Activated T-helper 1 cell treated with anti-CD3 and anti-CD28 coated beads, Interleukin-12 subunit alpha, Interleukin-12 subunit beta, Interleukin-2, Interleukin-4 antibody, amounts not matched to agents 30 ng/mL and 10 ng/mL and 1 ng/mL, durations not matched to agents 14 hours and 24 hours and 36 hours (primary cell): ENCODE measurements around the gene PPP2R5B. TPM values are rescaled to one million over a fixed set of nuclear protein-coding genes. Genes with fewer than 3 reads are reported as not detected.

Source experiments
- DNase-seq: peaks from one replicate; pipeline ENCODE4 v3.0.0; 2021; ENCODE audit warnings: low spot score
- H3K27ac Mint-ChIP-seq: one replicate; pipeline ENCODE4 v1.8.0; 2021; ENCODE audit warnings: mild to moderate bottlenecking, mixed read lengths
- H3K27me3 Mint-ChIP-seq: one replicate; pipeline ENCODE4 v1.8.0; 2022; ENCODE audit warnings: mild to moderate bottlenecking, moderate library complexity, mixed read lengths; ENCODE audit not compliant: insufficient read depth
- H3K36me3 Mint-ChIP-seq: one replicate; pipeline ENCODE4 v1.8.0; 2021; ENCODE audit warnings: low read depth, mixed read lengths
- H3K4me1 Mint-ChIP-seq: one replicate; pipeline ENCODE4 v1.8.0; 2021; ENCODE audit warnings: low read depth, mixed read lengths
- H3K4me3 Mint-ChIP-seq: one replicate; pipeline ENCODE4 v1.8.0; 2021; ENCODE audit warnings: mild to moderate bottlenecking, moderate library complexity, mixed read lengths
- H3K9me3 Mint-ChIP-seq: one replicate; pipeline ENCODE4 v1.8.0; 2021; ENCODE audit warnings: mixed read lengths
- intact Hi-C: fragments of 100-400 bp; cut with micrococcal nuclease; formaldehyde crosslinking; loops from one replicate; pipeline ENCODE4 v1.15.1; 2024
- total RNA-seq: library from RNA; stranded (reverse); gene quantifications from 2 replicates; pipeline ENCODE4 v1.2.3, GENCODE V29; 2022

Gene PPP2R5B
- total RNA-seq: 7.3 and 14.0 TPM in 2 replicates

GRCh38 chr11:64923944-64924909, at the start of gene PPP2R5B:
Gene PPP2R5B, plus strand, starts transcription at chr11:64924689. Its CDS starts 1,046 bp downstream, at chr11:64925735.
- intact Hi-C loops: loop anchor here (1.0 to 2.0 kb wide), 8 partner anchors 8 to 691 kb away; partner anchors contain the start of genes CDCA5, MAP4K2, PCNX3 and SF1
- peaks cover 20% of the 10 kb centered on the region for H3K4me1 Mint-ChIP-seq
- H3K27ac Mint-ChIP-seq: peak within 1 kb of the TSS; percentile 97

DNA sequence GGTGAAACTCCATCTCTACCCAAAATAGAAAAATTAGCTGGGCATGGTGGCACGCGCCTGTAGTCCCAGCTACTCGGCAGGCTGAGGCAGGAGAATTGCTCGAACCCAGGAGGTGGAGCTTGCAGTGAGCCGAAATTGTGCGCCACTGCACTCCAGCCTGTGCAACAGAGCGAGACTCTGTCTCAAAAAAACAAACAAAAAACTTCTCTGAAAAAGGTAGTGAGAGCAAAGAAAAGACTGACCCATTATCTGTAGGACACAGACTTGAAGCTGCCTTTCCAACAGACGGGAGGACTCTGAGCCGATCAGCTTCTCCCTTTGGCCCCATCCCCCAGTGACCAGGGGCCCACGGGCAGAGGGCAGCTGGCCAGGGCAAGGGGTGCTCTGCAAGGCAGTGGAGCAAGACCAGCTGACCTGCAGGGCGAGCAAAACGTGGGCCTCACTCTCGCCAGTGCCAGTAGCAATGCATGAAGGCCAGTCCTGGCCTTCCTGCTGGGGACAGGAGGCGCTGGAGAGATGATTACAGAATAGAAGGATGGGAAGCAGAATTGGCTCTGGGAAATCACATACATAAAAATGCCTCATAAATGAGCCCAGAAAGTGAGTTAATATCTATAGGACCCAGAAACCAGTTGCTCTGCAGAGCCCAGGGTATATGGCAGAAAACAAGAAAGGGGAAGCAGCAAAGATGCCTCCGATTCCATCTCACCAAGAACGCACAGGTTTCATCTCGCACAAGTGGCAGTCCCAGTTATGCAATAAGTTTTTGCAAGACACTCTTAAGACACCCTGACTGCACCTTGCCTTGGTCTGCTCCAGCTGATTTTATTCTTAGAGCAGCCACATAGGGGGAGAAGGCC, 48.9 kb upstream of the PPP2R5B start:
- Mint-ChIP-seq H3K9me3 (no peaks in the 10 kb centered on the region), H3K27ac (peak overlapping the region; percentile 68), H3K4me3 (peak overlapping the region; percentile 99), H3K36me3 (peaks cover 43% of the 10 kb centered on the region), H3K4me1 (peaks cover 79% of the 10 kb centered on the region), H3K27me3 (no peaks in the 10 kb centered on the region)
- intact Hi-C loops: loop anchor here (5.0 kb wide), 3 partner anchors 73 to 697 kb away; partner anchors contain the start of genes FAM89B, MAP4K2 and ZNRD2
- DNase-seq: no peak

More at GRCh38 chr11:64923944-64924909, at the start of gene PPP2R5B:
- H3K9me3 Mint-ChIP-seq: no peaks in the 10 kb centered on the region
- peaks cover 9% of the 10 kb centered on the region for H3K36me3 Mint-ChIP-seq
- H3K4me3 Mint-ChIP-seq: peak within 1 kb of the TSS; percentile 93
- DNase-seq: peak; percentile 89
- no peaks in the 10 kb centered on the region for H3K27me3 Mint-ChIP-seq

DNA sequence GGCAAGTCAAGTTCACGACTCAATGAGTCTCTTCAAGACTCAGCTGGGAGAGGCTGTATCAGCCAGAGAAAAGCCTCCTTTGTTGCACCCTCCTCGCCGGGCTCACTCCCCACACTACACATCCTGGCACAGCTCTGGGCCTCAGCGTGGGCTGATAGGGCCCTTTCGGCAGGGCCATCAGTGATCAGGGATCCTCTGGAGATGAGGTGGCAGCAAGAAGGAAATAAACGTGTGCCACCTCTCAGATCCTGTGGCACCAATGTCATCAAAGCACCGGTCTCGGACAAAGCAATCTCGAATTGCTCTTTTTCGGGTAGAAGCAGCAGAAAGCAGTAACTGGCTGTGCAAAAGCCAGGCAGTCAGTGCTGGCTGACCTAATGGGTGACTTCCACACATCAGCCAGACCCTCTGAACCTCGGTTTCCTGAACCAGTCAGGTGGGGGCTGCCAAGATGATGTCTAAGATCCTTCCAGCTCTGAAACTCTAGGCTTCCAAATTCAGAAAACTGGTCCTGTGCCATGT, 48.2 kb upstream of the PPP2R5B start:
- Mint-ChIP-seq H3K27ac (peak overlapping the region; percentile 73), H3K9me3 (no peaks in the 10 kb centered on the region), H3K36me3 (peaks cover 41% of the 10 kb centered on the region), H3K4me1 (peaks cover 83% of the 10 kb centered on the region), H3K4me3 (peak overlapping the region; percentile 99), H3K27me3 (no peaks in the 10 kb centered on the region)
- DNase-seq: peak; percentile 24
- intact Hi-C loops: loop anchor here (5.0 kb wide), 3 partner anchors 74 to 696 kb away; partner anchors contain the start of genes FAM89B, MAP4K2 and ZNRD2

GRCh38 chr11:64876835-64877341, 47.6 kb upstream of the PPP2R5B start:
- no peaks in the 10 kb centered on the region for H3K27me3 Mint-ChIP-seq
- H3K9me3 Mint-ChIP-seq: no peaks in the 10 kb centered on the region
- H3K4me1 Mint-ChIP-seq: peaks cover 80% of the 10 kb centered on the region
- peaks cover 36% of the 10 kb centered on the region for H3K36me3 Mint-ChIP-seq
- peak overlapping the region; percentile 99 for H3K4me3 Mint-ChIP-seq
- DNase-seq: no peak
- H3K27ac Mint-ChIP-seq: peak overlapping the region; percentile 73
- intact Hi-C loops: loop anchor here (1.0 to 5.0 kb wide), 4 partner anchors 8 to 695 kb away; partner anchors contain the start of genes FAM89B, MAP4K2 and ZNRD2

DNA sequence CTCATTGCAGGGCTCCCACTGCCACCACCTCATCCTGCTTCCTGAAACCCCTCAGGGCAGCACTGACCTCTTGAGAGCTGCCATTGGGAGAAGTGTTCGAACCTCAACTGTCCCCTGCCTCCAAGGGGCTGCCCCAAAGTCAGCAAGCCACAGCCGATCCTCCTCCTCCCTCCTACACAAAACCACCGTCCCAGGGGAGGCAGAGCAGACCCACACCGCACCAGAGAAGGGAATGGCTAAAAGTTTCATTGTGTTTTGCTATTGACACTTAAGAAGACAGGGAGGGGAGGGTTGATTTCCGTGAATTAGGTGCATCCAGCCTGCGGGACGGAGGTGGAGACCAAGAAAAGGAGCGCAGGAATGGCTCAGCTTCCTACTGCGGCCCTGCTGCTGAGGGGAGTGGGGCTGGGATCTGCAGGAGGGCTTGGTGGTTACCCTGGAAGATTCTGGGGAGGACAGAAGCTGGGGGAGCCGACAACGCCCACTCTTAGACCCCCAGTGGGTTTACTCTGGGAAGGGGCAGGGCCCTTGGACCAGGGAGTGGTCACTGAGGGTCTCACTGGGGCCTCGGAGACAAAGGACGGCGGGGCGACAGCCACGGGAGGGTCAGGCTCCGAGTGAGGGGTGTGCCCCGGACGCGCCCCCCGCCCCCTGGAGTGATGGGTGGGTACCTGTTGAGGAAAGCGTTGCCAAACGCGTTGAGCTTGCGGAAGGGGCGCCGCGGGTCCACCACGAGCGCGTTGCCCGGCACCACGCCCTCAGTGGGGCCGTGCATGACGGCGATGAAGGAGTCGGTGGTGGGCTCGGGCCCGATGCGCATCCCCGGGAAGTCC, 46.9 kb upstream of the PPP2R5B start:
- H3K27ac Mint-ChIP-seq: peak overlapping the region; percentile 79
- intact Hi-C loops: loop anchor here (1.0 to 5.0 kb wide), 13 partner anchors 8 to 695 kb away; partner anchors contain the start of genes ARL2, ATG2A, CDCA5 and FAM89B
- H3K36me3 Mint-ChIP-seq: peaks cover 36% of the 10 kb centered on the region
- H3K27me3 Mint-ChIP-seq: no peaks in the 10 kb centered on the region
- H3K4me3 Mint-ChIP-seq: peak overlapping the region; percentile 99
- DNase-seq: peak; percentile 31
- H3K4me1 Mint-ChIP-seq: peaks cover 74% of the 10 kb centered on the region
- H3K9me3 Mint-ChIP-seq: no peaks in the 10 kb centered on the region

GRCh38 chr11:64878223-64878493, 46.3 kb upstream of the PPP2R5B start:
- peaks cover 31% of the 10 kb centered on the region for H3K36me3 Mint-ChIP-seq
- H3K27me3 Mint-ChIP-seq: no peaks in the 10 kb centered on the region
- H3K27ac Mint-ChIP-seq: peak overlapping the region; percentile 79
- no peak for DNase-seq
- H3K9me3 Mint-ChIP-seq: no peaks in the 10 kb centered on the region
- intact Hi-C loops: loop anchor here (1.0 to 5.0 kb wide), 12 partner anchors 10 to 694 kb away; partner anchors contain the start of genes ARL2, ATG2A, CDCA5 and FAM89B
- peak overlapping the region; percentile 99 for H3K4me3 Mint-ChIP-seq
- peaks cover 68% of the 10 kb centered on the region for H3K4me1 Mint-ChIP-seq

- Mint-ChIP-seq H3K4me3 (peak within 1 kb of the TSS; percentile 99), H3K9me3 (no peaks in the 10 kb centered on the region), H3K36me3 (peaks cover 28% of the 10 kb centered on the region)
These were observed 45.8 kb upstream of the PPP2R5B start, which contains the start of gene EHD1 for GRCh38 chr11:64878494-64879243. Gene EHD1, minus strand, starts transcription at chr11:64878621. Its CDS starts 157 bp downstream, at chr11:64878464.

DNA sequence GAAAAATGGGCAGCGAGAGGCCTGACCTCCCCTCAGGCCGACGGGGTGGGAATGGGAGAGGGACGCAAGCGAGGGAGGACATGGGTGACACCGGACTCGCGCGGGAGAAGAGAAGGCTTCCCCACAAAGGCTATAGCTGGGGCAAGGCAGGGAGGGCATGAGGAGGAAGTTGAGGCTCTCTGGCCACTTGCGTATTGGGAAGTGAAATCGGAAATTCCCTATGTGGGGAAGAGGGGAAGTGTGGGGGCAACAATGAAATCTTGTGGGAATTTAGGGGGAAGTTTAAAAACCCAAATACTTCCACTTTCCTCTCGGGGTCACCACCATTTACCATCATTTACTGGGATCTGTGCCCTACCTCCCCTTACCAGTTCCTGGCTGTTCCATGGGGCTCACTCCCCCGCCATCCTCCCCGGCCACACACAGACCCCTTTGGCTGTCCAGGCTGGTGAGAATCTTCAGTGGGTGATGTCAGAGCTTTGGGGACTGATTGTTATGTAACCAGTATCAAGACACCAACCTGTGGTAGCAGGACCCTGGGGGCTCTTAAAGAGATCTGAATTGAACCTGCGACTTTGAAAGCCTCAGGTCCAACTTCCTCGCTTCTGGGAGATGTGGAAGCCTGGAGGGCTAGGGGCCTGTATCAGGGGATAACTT, 45.1 kb upstream of the PPP2R5B start:
- no peak for DNase-seq
- peaks cover 61% of the 10 kb centered on the region for H3K4me1 Mint-ChIP-seq
- intact Hi-C loops: loop anchor here (2.0 to 5.0 kb wide), 5 partner anchors 77 to 693 kb away; partner anchors contain the start of genes ARL2, FAM89B, MAP4K2 and SF1
- H3K36me3 Mint-ChIP-seq: peaks cover 25% of the 10 kb centered on the region
- no peaks in the 10 kb centered on the region for H3K27me3 Mint-ChIP-seq
- no peaks in the 10 kb centered on the region for H3K9me3 Mint-ChIP-seq
- peak overlapping the region; percentile 88 for H3K4me3 Mint-ChIP-seq
- H3K27ac Mint-ChIP-seq: peak overlapping the region; percentile 83

More at GRCh38 chr11:64878494-64879243, 45.8 kb upstream of the PPP2R5B start, which contains the start of gene EHD1:
- intact Hi-C loops: loop anchor here (1.0 to 5.0 kb wide), 12 partner anchors 10 to 694 kb away; partner anchors contain the start of genes ARL2, ATG2A, CDCA5 and FAM89B
- peak within 1 kb of the TSS; percentile 83 for H3K27ac Mint-ChIP-seq
- peaks cover 64% of the 10 kb centered on the region for H3K4me1 Mint-ChIP-seq
- DNase-seq: peak; percentile 99
- no peaks in the 10 kb centered on the region for H3K27me3 Mint-ChIP-seq

- Mint-ChIP-seq H3K9me3 (no peaks in the 10 kb centered on the region), H3K36me3 (peaks cover 17% of the 10 kb centered on the region), H3K27ac (peak overlapping the region; percentile 87), H3K27me3 (no peaks in the 10 kb centered on the region), H3K4me3 (peak overlapping the region; percentile 88), H3K4me1 (peaks cover 56% of the 10 kb centered on the region)
- peak; percentile 37 for DNase-seq
- intact Hi-C loops: no loop called here
These were observed 44.1 kb upstream of the PPP2R5B start for GRCh38 chr11:64880240-64881001.

GRCh38 chr11:64881476-64881875, 43.0 kb upstream of the PPP2R5B start:
- Mint-ChIP-seq H3K4me1 (peaks cover 55% of the 10 kb centered on the region), H3K27ac (no peak overlapping the region), H3K36me3 (peaks cover 9% of the 10 kb centered on the region), H3K4me3 (no peak overlapping the region), H3K27me3 (no peaks in the 10 kb centered on the region), H3K9me3 (no peaks in the 10 kb centered on the region)
- no peak for DNase-seq
- intact Hi-C loops: no loop called here
